GM21515 (cell line): Measurements from ENCODE around the gene AQP6.
"Not testable (repeated sequence)": the region's sequence is repeated elsewhere in the genome, so short reads cannot be mapped to it uniquely, and the experiment has no call there.

ENCODE experiments used
- ATAC-seq: cut with Tn5 transposase; IDR thresholded peaks from one replicate; pipeline ENCODE4 v1.9.1; 2021; ENCODE audit not compliant: unreplicated experiment

AQP6 gene

GRCh38 chr12:49987625-49988303, 15.0 kb downstream of the AQP6 start:
- ATAC-seq = no peak

- ATAC-seq = not testable (repeated sequence)
Observed at GRCh38 chr12:49989400-49989799, 16.7 kb downstream of the AQP6 start.

GRCh38 chr12:49990273-49990672, 17.5 kb downstream of the AQP6 start:
- no peak for ATAC-seq

- ATAC-seq = no peak
Observed at GRCh38 chr12:49998453-49998852, 25.7 kb downstream of the AQP6 start.

GRCh38 chr12:50003595-50003994, 30.8 kb downstream of the AQP6 start:
- no peak for ATAC-seq

GRCh38 chr12:50004696-50005095, 31.9 kb downstream of the AQP6 start:
- ATAC-seq = no peak

- no peak for ATAC-seq
Observed at GRCh38 chr12:50005175-50005574, 32.4 kb downstream of the AQP6 start.

- no peak for ATAC-seq
Observed at GRCh38 chr12:50006280-50006679, 33.5 kb downstream of the AQP6 start.

GRCh38 chr12:50006754-50007442, 34.2 kb downstream of the AQP6 start:
- no peak for ATAC-seq

- no peak for ATAC-seq
Observed at GRCh38 chr12:50013361-50014147, 40.8 kb downstream of the AQP6 start.

- no peak for ATAC-seq
Observed at GRCh38 chr12:50014342-50014741, 41.6 kb downstream of the AQP6 start.

GRCh38 chr12:50016501-50017475, 44.0 kb downstream of the AQP6 start:
- ATAC-seq = no peak

GRCh38 chr12:50017641-50018040, 44.9 kb downstream of the AQP6 start:
- no peak for ATAC-seq

- ATAC-seq = no peak
Observed at GRCh38 chr12:50018154-50018553, 45.4 kb downstream of the AQP6 start.

- ATAC-seq = no peak
Observed at GRCh38 chr12:50018968-50019367, 46.2 kb downstream of the AQP6 start.

- no peak for ATAC-seq
Observed at GRCh38 chr12:50019524-50019923, 46.8 kb downstream of the AQP6 start.

GRCh38 chr12:50021031-50021430, 48.3 kb downstream of the AQP6 start:
- ATAC-seq = no peak

GRCh38 chr12:50022903-50023302, 50.2 kb downstream of the AQP6 start:
- ATAC-seq = no peak

GRCh38 chr12:50024227-50024626, 51.5 kb downstream of the AQP6 start:
- no peak for ATAC-seq

GRCh38 chr12:50024805-50025186, 52.0 kb downstream of the AQP6 start:
- ATAC-seq = peak; percentile 23
